HG03108 (cell line): Measurements from ENCODE around the gene FOXD1.
"Not testable (repeated sequence)": the region's sequence is repeated elsewhere in the genome, so short reads cannot be mapped to it uniquely, and the experiment has no call there.

ENCODE experiments used
- ATAC-seq: cut with Tn5 transposase; IDR thresholded peaks from one replicate; pipeline ENCODE4 v1.9.1; 2021; ENCODE audit warnings: moderate library complexity; ENCODE audit not compliant: unreplicated experiment

The FOXD1 gene

DNA sequence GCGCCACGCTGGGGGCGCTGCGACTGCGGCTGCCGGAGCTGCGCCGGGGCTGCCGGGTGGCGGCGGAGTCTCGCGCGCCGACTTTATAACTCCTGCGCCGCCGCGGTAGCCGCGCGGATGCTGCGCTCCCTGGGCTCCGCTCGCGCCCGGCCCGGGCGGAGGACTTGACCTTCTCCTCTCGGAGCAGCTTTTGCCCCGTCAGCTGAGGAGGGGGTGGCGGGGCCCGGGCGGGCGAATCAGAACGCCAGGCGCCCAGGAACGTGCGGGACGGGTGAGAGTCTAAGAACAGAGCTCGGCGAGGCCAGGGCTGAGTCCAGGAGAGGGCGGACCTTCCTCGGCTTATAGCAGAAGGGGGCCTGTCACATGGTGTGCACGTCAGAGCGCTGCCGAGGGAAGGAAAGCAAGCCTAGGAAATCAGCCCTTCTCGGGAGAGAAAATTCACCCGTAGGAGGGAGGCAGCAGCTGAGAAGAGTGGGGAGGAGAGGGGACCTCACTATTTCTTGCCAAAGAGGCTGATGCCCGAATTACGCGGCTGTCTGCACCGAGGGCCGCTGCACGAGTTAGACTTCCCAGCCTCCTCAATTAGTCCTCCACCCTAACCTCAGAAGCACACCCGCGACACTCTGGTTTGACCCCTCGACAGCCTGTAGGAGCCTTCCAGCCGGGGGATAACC lies at the start of gene FOXD1:
FOXD1 (minus strand) TSS at position 315 of the 674 bp plus-strand sequence. CDS start 415 bp downstream, outside the sequence.
- peak; percentile 52 for ATAC-seq

DNA sequence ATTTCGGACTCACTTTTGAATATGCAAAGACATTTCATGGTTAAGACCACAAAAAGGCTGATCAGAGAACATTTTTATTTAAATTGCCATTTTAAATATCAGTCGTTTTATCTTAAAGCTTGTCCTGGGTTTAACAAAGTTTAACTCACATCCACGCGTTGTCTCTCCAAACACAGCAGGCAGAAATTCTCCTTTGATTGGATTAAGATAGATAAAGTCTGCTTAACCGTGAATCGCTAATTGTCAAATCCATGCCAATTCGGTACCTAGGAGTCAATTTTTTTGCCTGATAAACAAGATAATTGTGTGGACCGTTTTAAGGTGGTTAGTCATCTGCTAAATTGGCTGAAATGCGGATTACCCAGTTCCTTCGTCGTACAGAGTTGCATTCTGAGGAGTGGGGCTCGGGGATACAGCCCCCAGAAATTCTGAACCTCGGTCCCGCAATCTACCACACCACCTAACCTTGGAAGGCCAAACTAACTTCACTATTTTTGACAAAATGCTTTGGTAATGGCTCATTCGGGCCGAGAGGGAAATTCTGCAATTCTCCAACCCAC lies 49.0 kb upstream of the FOXD1 start:
- no peak for ATAC-seq

DNA sequence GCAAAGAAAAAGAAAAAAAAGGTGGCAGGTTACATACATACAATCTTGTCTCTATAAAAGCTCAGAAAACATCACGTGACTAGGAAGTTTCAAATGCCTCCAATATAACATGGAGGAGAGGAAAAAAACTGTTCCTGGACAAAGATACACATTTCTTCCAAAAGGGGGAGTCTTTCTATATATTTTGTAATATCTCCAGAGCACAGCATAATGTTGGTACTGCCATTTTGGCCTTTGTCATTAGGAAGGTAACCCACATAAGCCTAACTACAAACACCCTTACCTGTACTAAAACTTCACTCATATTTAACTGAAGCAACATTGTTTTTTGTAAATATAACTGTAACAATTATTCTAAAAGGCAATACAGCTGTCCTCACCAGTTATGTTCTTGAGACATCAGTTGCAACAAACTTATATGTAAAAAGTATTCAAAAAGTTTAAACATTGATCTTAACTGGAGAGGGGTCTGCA lies 48.4 kb upstream of the FOXD1 start:
- no peak for ATAC-seq

DNA sequence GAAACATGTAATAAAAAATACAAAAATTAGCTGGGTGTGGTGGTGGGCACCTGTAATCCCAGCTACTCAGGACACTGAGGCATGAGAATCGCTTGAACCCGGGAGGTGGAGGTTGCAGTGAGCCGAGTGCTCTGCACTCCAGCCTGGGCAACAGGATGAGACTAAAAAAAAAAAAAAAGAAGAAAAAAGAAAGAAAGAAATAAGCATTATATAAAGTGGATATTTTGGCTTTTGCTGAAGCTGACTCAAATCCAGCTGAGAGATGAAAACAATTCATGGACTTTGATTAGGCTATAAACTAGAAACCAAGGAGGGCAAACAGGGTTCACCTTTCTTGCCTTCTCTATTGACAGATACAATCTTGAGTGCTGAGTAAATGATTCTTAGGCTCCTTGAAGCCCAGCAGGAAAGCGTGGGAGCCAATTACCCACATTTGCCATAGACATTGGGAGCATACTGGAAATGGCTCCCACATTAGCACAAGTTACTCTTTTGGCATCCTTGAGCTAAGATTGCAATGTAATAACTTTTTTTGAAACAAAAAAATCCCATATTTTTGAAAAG lies 47.3 kb upstream of the FOXD1 start:
- ATAC-seq, result no peak

DNA sequence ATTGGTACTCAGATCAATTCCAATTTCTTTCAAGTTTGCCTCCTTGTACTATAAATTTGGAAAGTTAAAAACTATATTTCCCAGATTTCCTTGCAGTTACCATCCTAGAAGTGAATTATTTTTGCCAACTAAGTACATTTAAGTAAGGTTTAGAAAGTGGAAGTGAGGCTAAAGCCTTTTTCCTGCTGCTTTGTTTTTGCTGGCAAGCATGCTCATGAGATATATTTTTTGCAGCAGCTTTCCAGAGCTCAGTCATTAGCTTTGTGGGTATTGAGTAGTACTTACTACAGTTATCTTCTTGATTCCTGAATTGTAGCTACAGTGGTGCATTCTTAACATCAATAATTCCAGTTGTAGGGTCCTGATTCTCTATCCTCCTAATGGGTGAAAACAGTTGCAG lies 46.1 kb upstream of the FOXD1 start:
- no peak for ATAC-seq

DNA sequence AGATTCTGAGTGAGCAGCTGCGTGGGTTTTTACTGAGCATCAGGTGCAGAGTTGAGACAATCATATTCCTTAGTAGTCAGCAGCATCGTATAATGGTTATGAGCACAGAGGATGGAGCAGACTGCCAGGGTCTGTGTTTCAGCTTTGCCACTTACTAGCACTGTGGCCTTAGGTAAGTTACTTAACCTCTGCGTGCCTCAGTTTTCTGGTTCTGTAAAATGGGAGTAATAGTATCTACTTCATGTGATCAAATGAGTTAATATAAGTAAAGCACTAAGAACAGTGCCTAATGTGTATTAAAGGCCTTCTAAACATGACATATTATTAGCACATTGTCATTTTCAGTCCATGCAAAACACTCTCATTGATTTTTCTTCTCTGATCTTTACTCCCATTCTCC lies 44.8 kb upstream of the FOXD1 start:
- ATAC-seq, result no peak

DNA sequence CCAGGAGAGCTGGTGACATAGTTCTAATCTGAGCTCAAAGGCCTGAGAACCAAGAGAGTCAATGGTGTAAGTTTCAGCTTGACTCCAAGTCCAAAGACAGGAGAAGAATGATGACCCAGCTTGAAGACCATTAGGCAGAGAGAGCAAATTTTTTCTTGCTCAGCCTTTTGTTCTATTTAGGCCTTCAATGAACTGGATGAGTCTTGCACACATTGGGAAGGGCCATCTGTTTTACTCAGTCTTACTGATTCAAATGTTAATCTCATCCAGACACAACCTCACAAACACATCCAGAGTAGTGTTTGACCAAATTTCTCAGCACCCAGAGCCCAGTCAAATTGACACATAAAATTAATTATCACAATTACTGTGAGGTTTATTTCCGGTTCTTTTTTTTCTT lies 42.6 kb upstream of the FOXD1 start:
- ATAC-seq, result no peak

DNA sequence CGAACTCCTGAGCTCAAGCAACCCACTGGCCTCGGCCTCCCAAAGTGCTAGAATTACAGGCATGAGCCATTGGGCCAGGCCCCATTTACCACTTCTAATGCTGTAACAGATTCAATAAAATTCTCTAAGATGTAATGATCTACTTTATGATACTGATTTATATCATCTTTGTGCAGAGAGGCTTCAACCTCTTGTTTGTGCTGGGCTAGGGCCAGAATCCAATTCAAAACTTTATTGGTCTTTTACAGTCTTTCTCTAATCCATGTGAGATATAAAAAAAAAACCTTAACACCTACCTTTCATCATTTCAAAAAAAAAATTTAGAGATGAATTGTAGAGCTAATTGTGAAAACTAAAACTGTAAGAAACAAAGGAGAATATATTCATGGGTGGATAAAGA lies 41.5 kb upstream of the FOXD1 start:
- ATAC-seq, result no peak

DNA sequence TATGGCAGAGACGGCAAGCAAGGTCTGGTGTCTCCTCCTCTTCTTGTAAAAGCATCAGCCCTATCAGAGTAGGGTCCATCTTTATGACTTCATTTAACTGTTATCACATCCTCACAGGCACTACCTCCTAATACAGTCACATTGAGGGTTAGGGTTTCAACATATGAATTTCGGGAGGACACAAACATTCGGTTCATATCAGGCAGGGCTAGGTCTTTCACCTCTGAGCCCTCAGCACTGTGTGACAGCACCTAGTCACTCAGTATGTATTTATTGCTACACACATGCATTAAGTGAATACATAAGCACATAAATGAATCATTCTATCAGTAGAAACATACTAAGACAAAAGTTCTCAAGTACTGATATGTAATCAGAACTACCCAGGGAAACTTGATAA lies 40.2 kb upstream of the FOXD1 start:
- no peak for ATAC-seq

DNA sequence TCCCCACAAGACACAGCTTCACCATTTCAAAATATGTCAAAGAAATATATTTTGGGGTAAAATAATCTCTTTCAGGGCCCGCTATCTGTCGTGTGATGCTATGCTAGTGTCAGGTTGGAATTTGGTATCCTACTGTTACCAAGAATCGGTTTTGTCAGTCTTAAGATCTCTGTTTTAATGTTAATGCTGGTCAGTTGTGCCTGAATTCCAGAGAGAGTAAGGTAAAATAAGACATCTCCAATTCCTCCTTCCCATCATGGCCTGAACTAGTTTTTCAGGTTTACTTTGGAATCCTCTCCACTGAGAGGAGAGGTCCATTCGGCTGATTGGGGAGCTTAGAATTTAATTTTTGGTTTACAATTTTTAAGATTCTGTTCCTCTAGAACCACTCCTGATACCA lies 39.2 kb upstream of the FOXD1 start:
- no peak for ATAC-seq

DNA sequence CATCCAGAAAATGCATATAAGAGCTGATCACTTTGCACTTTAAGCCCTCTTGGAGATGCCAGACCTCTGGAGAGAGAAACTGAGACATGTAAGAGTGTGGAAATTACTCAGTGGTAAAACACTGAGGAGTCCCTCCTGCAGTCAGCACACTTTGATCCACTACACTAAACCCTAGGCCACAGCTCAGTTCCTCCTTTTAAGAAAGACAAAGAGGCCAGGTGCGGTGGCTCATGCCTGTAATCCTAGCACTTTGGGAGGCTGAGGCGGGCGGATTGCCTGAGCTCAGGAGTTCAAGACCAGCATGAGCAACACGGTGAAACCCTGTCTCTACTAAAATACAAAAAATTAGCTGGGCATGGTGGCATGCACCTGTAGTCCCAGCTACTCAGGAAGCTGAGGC lies 38.7 kb upstream of the FOXD1 start:
- not testable (repeated sequence) for ATAC-seq

DNA sequence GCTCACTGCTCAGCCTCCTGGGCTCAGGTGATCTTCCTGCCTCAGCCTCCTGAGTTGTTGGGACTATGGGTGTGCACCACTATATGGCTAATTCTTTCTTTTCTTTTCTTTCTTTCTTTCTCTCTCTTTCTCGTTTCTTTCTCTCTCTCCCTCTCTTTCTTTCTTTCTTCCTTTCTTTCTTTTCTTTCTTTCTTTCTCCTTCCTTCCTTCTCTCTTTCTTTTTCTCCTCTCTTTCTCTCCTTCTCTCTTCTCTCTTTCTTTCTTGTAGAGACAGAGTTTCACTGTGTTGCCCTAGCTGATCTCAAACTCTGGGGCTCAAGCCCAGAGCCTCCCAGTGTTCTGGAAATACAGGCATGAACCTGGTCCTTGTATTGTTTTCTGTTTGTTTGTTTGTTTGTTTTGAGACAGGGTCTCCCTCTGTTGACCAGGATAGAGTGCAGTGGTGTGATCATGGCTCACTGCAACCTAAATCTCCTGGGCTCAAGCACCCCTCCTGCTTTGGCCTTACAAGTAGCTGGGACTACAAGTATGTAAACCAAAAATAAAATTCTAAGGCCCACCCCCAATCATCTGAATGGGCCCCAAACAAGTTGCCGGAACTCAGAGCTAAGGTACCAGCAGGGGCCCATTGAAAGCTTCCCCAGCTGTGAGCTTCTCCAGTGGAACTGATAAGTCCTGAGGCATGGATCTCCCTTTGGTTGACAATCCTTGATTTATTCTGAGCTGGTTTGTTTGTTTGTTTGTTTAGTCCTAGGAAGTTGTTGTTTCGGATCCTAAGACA lies 37.7 kb upstream of the FOXD1 start:
- ATAC-seq, result no peak

DNA sequence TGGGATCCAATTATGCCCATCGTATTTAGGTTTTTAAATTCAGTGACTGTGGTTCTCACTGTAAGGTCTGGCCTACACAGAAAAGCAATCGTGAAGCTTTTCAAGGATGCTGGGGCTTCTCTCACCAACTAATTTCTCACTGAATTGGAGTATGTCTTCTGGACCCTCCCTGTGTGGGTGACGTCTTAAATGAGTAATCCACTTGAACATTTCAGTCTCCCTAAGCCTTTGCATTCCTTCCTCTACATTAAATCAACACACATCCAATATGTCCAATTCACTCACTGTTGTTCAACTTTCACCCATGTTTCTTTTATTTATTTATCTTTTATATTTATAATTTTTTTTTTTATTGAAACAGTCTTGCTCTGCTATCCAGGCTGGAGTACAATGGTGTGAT lies 37.1 kb upstream of the FOXD1 start:
- ATAC-seq, result no peak

DNA sequence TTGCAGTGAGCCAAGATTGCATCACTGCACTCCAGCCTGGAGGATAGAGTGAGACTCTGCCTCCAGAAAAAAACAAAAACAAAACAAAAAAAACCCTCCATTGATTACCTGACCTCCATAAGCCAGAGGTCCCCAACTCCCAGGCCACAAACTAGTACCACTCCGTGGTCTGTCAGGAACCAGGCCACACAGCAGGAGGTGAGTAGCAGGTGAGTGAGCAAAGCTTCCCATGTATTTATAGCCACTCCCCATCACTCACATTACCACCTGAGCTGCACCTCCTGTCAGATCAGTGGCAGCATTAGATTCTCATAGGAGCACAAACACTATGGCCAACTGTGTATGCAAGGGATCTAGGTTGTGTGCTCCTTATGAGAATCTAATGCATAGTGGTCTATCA lies 35.9 kb upstream of the FOXD1 start:
- no peak for ATAC-seq

DNA sequence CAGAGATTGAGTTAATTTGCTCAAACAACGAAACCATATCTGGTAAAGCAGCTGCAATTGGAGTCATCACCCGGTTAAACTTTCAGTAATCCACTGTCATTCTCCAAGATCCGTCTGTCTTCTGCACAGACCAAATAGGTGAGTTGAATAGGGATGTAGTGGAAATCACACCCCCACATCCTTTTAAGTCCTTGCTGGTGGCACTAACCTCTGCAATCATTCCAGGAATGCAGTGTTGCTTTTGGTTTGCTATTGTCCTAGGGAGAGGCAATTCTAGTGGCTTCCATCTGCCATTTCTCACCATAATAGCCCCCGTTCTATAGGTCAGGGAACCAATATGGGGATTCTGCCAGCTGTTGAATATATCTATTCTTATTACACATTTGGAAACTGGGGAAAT lies 35.1 kb upstream of the FOXD1 start:
- no peak for ATAC-seq

DNA sequence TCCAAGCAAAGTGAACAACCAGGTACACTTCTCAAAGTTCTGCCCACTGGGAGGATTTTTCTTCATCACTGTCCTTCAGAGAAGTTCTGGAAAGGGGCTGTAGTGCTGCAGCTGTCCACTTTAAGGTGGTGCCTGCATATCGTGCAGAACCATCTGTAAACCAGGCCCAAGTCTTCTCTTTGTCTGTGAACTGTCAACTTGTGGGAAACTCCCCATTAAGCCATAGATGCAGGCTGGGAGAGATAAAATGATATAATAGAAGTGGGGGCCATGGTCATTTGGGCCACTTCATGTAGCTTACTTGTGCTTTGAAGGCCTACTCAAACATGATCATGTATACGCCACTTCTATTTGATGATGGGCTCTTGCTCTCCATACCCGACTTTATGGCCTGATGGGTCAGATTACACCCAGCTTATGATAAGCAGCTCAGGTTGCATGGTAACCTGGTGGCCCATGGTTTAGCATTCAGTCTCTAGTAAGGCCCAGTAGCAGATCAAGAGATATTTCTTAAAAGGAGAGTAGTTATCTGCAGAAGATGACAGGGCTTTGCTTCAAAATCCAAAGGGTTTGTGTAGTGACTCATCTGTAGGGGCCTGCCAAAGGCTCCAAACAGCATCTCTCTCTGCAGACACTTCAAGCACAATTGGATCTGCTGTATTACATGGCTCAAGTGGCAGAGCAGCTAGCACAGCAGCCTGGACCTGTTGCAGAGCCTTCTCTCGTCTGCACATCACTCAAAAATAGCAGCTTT lies 34.0 kb upstream of the FOXD1 start:
- ATAC-seq, result no peak

DNA sequence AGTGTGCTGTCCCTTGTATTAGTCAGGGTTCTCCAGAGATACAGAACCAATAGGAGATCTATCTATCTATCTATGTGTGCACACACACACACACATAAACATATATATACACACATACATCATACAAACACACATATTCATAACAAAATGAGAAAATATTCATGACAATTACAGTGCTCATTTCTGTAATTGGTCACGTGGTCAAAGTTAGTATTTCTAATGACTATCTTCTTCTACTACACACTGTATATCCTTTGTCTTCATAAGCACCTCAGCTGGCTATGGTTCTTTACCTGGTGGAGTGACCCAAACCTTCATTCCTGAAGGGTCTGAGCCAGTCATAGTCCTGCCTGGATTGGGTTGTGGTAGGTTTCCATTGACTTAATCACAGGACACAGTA lies 31.9 kb upstream of the FOXD1 start:
- ATAC-seq, result no peak

DNA sequence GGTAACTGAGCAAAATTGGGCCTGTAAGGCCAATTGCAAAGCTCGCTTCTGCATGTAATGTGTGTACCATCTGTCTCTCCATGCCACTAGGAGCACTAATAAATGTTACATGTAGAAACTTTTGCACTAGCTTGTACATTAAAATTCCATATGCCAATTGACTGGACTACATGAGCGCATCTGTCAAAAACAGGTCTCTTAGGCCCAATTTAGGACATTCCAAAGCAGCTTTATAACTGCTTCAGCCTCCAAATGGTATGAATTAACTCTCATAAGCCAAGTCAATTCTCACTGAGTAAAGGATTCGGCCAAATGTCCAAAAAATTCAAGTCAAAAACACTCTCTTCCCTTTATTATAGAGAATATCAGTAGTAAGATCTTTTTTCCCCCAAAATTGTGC lies 23.5 kb upstream of the FOXD1 start:
- ATAC-seq, result no peak

DNA sequence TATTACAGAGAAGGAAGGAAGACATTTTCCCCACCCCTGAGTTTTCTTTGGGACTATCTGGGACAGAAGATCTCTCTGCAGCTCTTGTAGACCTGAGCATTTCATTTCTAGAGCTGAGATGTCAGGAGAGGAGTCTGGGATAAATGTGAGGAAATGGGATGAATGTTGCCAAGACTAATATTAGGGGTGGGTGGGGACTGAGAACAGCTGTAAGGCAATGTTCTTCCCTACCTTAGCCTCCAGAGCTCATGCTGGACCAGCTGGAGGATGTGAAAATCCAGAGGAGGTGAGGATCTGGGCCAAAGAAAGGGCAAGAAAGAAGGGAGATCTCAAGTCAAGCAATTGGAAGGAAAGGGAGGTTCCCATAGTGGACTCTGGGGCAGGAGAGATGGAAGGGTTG lies 23.1 kb upstream of the FOXD1 start:
- no peak for ATAC-seq

DNA sequence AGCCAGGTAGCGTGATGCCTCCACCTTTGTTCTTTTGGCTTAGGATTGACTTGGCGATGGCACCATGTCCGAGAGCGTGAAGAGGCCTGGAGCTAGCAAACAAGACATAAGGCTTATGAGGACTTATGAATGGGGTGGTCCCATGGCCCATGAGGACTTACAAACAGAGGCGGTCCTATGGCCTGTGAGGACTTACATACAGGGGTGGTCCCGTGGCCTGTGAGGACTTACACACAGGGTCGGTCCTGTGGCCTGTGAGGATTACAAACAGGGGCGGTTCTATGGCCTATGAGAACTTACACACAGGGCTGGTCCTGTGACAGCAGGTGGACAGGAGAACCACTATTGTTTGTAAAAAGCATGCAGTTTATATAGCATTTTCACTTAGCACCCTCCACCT lies 21.3 kb upstream of the FOXD1 start:
- ATAC-seq, result no peak

DNA sequence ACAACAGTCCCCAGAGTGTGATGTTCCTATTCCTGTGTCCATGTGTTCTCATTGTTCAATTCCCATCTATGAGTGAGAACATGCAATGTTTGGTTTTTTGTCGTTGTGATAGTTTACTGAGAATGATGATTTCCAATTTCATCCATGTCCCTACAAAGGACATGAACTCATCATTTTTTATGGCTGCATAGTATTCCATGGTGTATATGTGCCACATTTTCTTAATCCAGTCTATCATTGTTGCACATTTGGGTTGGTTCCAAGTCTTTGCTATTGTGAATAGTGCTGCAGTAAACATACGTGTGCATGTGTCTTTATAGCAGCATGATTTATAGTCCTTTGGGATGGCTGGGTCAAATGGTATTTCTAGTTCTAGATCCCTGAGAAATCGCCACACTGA lies 20.1 kb upstream of the FOXD1 start:
- ATAC-seq, result not testable (repeated sequence)
